Measurements from ENCODE around the gene ABLIM2. TPM values are rescaled to one million over a fixed set of nuclear protein-coding genes. Genes with fewer than 3 reads are reported as not detected.

ABLIM2 gene
- total RNA-seq, 2 donors from 2014 or later, result 6.0 to 20.8 TPM

DNA sequence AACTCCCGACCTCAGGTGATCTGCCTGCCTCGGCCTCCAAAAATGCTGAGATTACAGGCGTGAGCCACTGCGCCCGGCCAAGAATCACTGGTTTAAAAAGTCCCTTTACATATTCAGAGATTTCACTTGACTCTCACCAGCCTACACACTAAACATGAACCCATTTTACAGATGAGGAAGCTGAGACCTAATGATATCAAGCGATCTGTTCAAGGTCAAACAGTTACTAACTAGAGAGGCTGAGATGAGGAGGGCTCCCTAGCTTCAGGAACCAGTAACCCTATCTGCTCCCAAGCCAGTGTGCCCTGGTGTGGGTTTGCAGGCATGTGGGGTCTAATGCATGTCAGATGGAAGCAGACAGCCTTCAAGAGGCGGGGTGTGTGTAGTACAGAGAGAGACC lies 159.3 kb downstream of the ABLIM2 start:
- H3K9me3 ChIP-seq, result no peaks in the 10 kb centered on the region
- TF ChIP-seq, protein P1, sequence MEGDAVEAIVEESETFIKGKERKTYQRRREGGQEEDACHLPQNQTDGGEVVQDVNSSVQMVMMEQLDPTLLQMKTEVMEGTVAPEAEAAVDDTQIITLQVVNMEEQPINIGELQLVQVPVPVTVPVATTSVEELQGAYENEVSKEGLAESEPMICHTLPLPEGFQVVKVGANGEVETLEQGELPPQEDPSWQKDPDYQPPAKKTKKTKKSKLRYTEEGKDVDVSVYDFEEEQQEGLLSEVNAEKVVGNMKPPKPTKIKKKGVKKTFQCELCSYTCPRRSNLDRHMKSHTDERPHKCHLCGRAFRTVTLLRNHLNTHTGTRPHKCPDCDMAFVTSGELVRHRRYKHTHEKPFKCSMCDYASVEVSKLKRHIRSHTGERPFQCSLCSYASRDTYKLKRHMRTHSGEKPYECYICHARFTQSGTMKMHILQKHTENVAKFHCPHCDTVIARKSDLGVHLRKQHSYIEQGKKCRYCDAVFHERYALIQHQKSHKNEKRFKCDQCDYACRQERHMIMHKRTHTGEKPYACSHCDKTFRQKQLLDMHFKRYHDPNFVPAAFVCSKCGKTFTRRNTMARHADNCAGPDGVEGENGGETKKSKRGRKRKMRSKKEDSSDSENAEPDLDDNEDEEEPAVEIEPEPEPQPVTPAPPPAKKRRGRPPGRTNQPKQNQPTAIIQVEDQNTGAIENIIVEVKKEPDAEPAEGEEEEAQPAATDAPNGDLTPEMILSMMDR (IDR thresholded peaks at IDR 0.05), result no peak
- TF ChIP-seq POLR2A (IDR thresholded peaks at IDR 0.05), result no peak
- DNase-seq (no peak), ATAC-seq (no peak)
- no peaks in the 10 kb centered on the region for H3K4me1 ChIP-seq
- intact Hi-C loops (cut with DNase I), result no loop called here
- H3K27ac ChIP-seq, result no peak overlapping the region
- no peaks in the 10 kb centered on the region for H3K36me3 ChIP-seq (replicated peaks in 1 of 2; ENCODE audit: insufficient read depth in 1 of 2, low read depth in 2 of 2)
- 92 to 93% methylated on average over 6 to 7 of the region's 7 CpGs for WGBS, 2 donors
- no peak overlapping the region for H3K4me3 ChIP-seq
- no peaks in the 10 kb centered on the region for H3K27me3 ChIP-seq

DNA sequence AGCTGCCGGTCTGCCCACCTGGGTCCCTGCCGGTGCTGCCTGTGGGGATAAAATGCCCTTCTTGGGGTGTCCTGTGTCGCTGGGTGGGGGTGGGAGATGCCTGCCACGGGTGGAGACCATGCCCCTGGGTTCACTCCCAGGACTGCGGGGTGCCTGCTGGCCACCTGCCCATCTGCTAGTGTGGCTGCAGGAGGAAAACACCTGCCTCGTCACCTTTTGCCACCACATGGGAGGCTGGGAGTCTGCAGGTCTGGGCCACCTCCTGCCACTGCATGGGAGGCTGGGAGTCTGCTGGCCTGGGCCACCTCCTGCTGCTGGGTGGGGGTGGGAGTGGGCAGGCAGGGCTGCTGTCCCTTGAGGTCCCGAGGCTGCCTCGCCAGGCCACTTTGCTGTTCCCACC lies 160.2 kb downstream of the ABLIM2 start:
- intact Hi-C loops (cut with DNase I), result no loop called here
- no peak overlapping the region for H3K4me3 ChIP-seq
- ATAC-seq (no peak), DNase-seq (no peak)
- 83 to 100% methylated on average over 3 to 7 of the region's 8 CpGs for WGBS, 2 donors
- no peaks in the 10 kb centered on the region for H3K4me1 ChIP-seq
- TF ChIP-seq, protein P1 (IDR thresholded peaks at IDR 0.05), result no peak
- no peak for TF ChIP-seq POLR2A (IDR thresholded peaks at IDR 0.05)
- no peaks in the 10 kb centered on the region for H3K27me3 ChIP-seq
- H3K9me3 ChIP-seq, result no peaks in the 10 kb centered on the region
- no peak overlapping the region for H3K27ac ChIP-seq
- H3K36me3 ChIP-seq (replicated peaks in 1 of 2; ENCODE audit: insufficient read depth in 1 of 2, low read depth in 2 of 2), result no peaks in the 10 kb centered on the region

DNA sequence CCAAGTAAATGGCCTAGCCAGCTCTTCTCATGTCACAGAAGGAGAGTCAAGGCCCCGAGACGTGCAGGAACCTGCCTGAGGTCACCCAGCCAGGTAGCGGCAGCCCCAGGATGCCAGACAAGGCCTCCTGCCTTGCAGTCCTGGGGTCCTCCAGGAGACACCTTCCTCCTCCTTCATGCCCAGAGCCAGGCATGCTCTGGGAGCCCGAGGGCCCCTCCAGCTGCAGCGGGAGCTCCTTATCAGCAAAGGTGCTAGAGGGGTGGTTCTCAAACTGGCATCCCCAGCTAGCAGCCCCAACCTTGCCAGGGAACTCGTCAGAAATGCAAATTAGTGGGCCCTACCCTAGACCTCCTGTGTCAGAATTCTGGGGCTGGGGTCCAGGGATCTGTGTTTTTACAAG lies 162.7 kb downstream of the ABLIM2 start:
- intact Hi-C loops (cut with DNase I), result no loop called here
- no peaks in the 10 kb centered on the region for H3K27me3 ChIP-seq
- ATAC-seq (no peak), DNase-seq (no peak)
- TF ChIP-seq, protein P1 (IDR thresholded peaks at IDR 0.05), result no peak
- no peak for TF ChIP-seq POLR2A (IDR thresholded peaks at IDR 0.05)
- H3K9me3 ChIP-seq, result no peaks in the 10 kb centered on the region
- H3K36me3 ChIP-seq (replicated peaks in 1 of 2; ENCODE audit: insufficient read depth in 1 of 2, low read depth in 2 of 2), result no peaks in the 10 kb centered on the region
- 88% methylated on average over 6 of the region's 6 CpGs; no CpG with 5 or more reads in 1 of the 2 donors for WGBS, 2 donors
- H3K4me1 ChIP-seq, result no peaks in the 10 kb centered on the region
- H3K27ac ChIP-seq, result no peak overlapping the region
- no peak overlapping the region for H3K4me3 ChIP-seq

DNA sequence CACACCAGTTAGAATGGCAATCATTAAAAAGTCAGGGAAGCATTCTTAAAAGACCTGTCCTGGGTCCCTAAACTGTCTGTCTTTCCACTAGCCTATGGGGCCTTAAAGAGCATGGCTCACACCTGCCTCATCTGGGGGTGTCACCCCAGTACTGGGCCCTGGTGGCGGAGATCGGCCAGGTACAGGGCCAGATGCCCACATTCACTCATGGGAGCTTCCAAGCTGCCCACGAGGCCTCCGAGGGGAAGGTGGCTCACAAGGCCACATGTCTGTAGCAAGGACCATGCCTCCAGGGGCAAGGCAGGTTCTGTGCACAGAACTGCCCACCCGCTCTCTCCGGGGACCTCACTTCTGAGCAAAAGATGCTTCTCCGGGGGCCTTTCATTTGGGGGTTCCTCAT lies 163.5 kb downstream of the ABLIM2 start:
- Histone ChIP-seq H3K9me3 (no peaks in the 10 kb centered on the region), H3K4me1 (no peaks in the 10 kb centered on the region), H3K27me3 (no peaks in the 10 kb centered on the region), H3K27ac (no peak overlapping the region), H3K36me3 (replicated peaks in 1 of 2; ENCODE audit: insufficient read depth in 1 of 2, low read depth in 2 of 2) (no peaks in the 10 kb centered on the region), H3K4me3 (no peak overlapping the region)
- DNase-seq (no peak), ATAC-seq (no peak)
- WGBS, 2 donors, result 87 to 89% methylated on average over 3 to 7 of the region's 7 CpGs
- intact Hi-C loops (cut with DNase I), result no loop called here
- no peak for TF ChIP-seq POLR2A (IDR thresholded peaks at IDR 0.05)
- TF ChIP-seq, protein P1 (IDR thresholded peaks at IDR 0.05), result no peak

DNA sequence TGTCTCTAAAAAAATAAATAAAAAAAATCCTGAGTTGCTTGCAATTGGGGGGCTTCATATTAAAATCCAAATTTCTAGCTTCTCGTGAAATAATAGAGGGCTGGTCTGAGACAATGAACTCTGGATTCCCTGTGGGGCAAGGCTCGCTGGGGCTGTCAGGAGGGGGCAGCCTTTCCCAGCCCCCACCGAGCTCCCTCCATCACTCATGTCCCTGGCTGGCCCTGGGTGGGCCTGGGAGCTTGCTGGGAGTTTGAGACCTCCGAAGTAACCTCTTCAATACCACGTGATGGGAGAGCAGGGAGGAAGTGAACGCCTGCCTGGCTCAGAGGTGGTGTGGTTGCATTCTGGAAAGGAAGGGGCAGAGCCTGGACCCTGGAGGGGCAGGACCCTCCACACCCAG lies 164.9 kb downstream of the ABLIM2 start:
- TF ChIP-seq POLR2A (IDR thresholded peaks at IDR 0.05), result no peak
- TF ChIP-seq, protein P1 (IDR thresholded peaks at IDR 0.05), result no peak
- Histone ChIP-seq H3K27ac (no peak overlapping the region), H3K9me3 (no peaks in the 10 kb centered on the region), H3K4me1 (no peaks in the 10 kb centered on the region), H3K36me3 (replicated peaks in 1 of 2; ENCODE audit: insufficient read depth in 1 of 2, low read depth in 2 of 2) (no peaks in the 10 kb centered on the region), H3K4me3 (no peak overlapping the region), H3K27me3 (no peaks in the 10 kb centered on the region)
- no peak for DNase-seq
- WGBS, 2 donors, result 90 to 93% methylated on average over 5 to 6 of the region's 6 CpGs
- intact Hi-C loops (cut with DNase I), result no loop called here
- no peak for ATAC-seq

Measured in body of pancreas (tissue), 4 donors.